DOHH2 (cell line): ENCODE results near the gene TEKT3.

Experiments
- H3F3A ChIP-seq: fragments of 200-600 bp; sonication (generic), shearing (Covaris generic); 2 replicates; pipeline ENCODE4 v1.6.0; 2016; ENCODE audit warnings: antibody characterized with exemption, mild to moderate bottlenecking; ENCODE audit not compliant: control insufficient read depth, insufficient read depth
- H3K27ac ChIP-seq: fragments of 200-600 bp; sonication (generic); 2 replicates; pipeline ENCODE4 v1.5.1; 2014; ENCODE audit warnings: low read depth, mild to moderate bottlenecking, low read length, moderate library complexity
- H3K27me3 ChIP-seq: fragments of 200-600 bp; sonication (generic); 2 replicates; pipeline ENCODE4 v1.6.1; 2014; ENCODE audit warnings: mild to moderate bottlenecking, low read length, mixed read lengths; ENCODE audit not compliant: control insufficient read depth
- H3K36me3 ChIP-seq: fragments of 200-600 bp; sonication (generic); 2 replicates; pipeline ENCODE4 v1.6.1; 2014; ENCODE audit warnings: mild to moderate bottlenecking, low read length, moderate library complexity, mixed read lengths; ENCODE audit not compliant: control insufficient read depth
- H3K4me1 ChIP-seq: fragments of 200-600 bp; sonication (generic); 2 replicates; pipeline ENCODE4 v1.6.1; 2014; ENCODE audit warnings: mild to moderate bottlenecking, low read length, mixed read lengths; ENCODE audit not compliant: control insufficient read depth
- H3K4me2 ChIP-seq: fragments of 200-600 bp; sonication (generic); 2 replicates; pipeline ENCODE4 v1.6.0; 2014; ENCODE audit warnings: mild to moderate bottlenecking, low read length, moderate library complexity
- H3K4me3 ChIP-seq: fragments of 200-600 bp; sonication (generic); 2 replicates; pipeline ENCODE4 v1.5.1; 2014; ENCODE audit warnings: mild to moderate bottlenecking, low read length, mixed read lengths
- H3K79me2 ChIP-seq: fragments of 200-600 bp; sonication (generic); 2 replicates; pipeline ENCODE4 v1.6.1; 2014; ENCODE audit warnings: mild to moderate bottlenecking, low read length, mixed read lengths; ENCODE audit not compliant: control insufficient read depth
- H3K9me2 ChIP-seq: fragments of 200-600 bp; sonication (generic); replicated peaks from 2 replicates; pipeline ENCODE4 v1.6.1; 2014; ENCODE audit warnings: mild to moderate bottlenecking, low read length, mixed read lengths; ENCODE audit not compliant: control insufficient read depth
- H3K9me3 ChIP-seq: fragments of 200-600 bp; sonication (generic); 2 replicates; pipeline ENCODE4 v1.6.1; 2014; ENCODE audit warnings: antibody characterized with exemption, low read length, mixed read lengths; ENCODE audit not compliant: control insufficient read depth, insufficient read depth
- H4K20me1 ChIP-seq: fragments of 200-600 bp; sonication (generic); 2 replicates; pipeline ENCODE4 v1.6.0; 2014; ENCODE audit warnings: low read depth, mild to moderate bottlenecking, antibody characterized with exemption, low read length, moderate library complexity; ENCODE audit not compliant: control insufficient read depth, insufficient read depth
- CTCF ChIP-seq: fragments of 200-600 bp; sonication (generic); IDR thresholded peaks from one replicate; pipeline ENCODE4 v1.5.1; 2014; ENCODE audit warnings: antibody characterized with exemption, mild to moderate bottlenecking, low read depth, low read length; ENCODE audit not compliant: poor library complexity, severe bottlenecking
- EZH2phosphoT487 ChIP-seq: fragments of 200-600 bp; sonication (generic); IDR thresholded peaks from 2 replicates; pipeline ENCODE4 v1.6.1; 2017; ENCODE audit warnings: borderline replicate concordance, mild to moderate bottlenecking, antibody characterized with exemption, low read length, moderate library complexity, mixed read lengths

TEKT3 gene

GRCh38 chr17:15342460-15342859, 1.1 kb upstream of the TEKT3 start:
- Histone ChIP-seq H3K79me2 (no peaks in the 10 kb centered on the region), H3K4me3 (no peak overlapping the region), H3F3A (no peaks in the 10 kb centered on the region), H3K4me2 (no peak overlapping the region), H3K36me3 (no peaks in the 10 kb centered on the region), H4K20me1 (no peaks in the 10 kb centered on the region), H3K9me2 (no peaks in the 10 kb centered on the region), H3K9me3 (no peaks in the 10 kb centered on the region), H3K27ac (no peak overlapping the region), H3K27me3 (no peaks in the 10 kb centered on the region), H3K4me1 (no peaks in the 10 kb centered on the region)
- TF ChIP-seq EZH2phosphoT487 (no peak), CTCF (no peak)

GRCh38 chr17:15341966-15342365, 569 bp upstream of the TEKT3 start:
- H3K4me1 ChIP-seq: no peaks in the 10 kb centered on the region
- TF ChIP-seq CTCF (no peak), EZH2phosphoT487 (no peak)
- no peak overlapping the region for H3K4me2 ChIP-seq
- H3K27ac ChIP-seq: no peak overlapping the region
- H3K36me3 ChIP-seq: no peaks in the 10 kb centered on the region
- H3K9me2 ChIP-seq: no peaks in the 10 kb centered on the region
- H4K20me1 ChIP-seq: no peaks in the 10 kb centered on the region
- H3K4me3 ChIP-seq: no peak overlapping the region
- H3K27me3 ChIP-seq: no peaks in the 10 kb centered on the region
- H3F3A ChIP-seq: no peaks in the 10 kb centered on the region
- H3K9me3 ChIP-seq: no peaks in the 10 kb centered on the region
- H3K79me2 ChIP-seq: no peaks in the 10 kb centered on the region

GRCh38 chr17:15340966-15341365, 431 bp downstream of the TEKT3 start:
- Histone ChIP-seq H3K27ac (no peak overlapping the region), H3K4me3 (no peak overlapping the region), H3K79me2 (no peaks in the 10 kb centered on the region), H3K9me2 (no peaks in the 10 kb centered on the region), H3K27me3 (no peaks in the 10 kb centered on the region), H3K4me2 (no peak overlapping the region), H3K4me1 (no peaks in the 10 kb centered on the region), H3K9me3 (no peaks in the 10 kb centered on the region), H3F3A (no peaks in the 10 kb centered on the region), H3K36me3 (no peaks in the 10 kb centered on the region), H4K20me1 (no peaks in the 10 kb centered on the region)
- no peak for TF ChIP-seq EZH2phosphoT487

GRCh38 chr17:15335446-15335845, 6.0 kb downstream of the TEKT3 start:
- no peaks in the 10 kb centered on the region for H3K36me3 ChIP-seq
- H4K20me1 ChIP-seq: no peaks in the 10 kb centered on the region
- no peaks in the 10 kb centered on the region for H3K9me2 ChIP-seq
- no peaks in the 10 kb centered on the region for H3K9me3 ChIP-seq
- no peaks in the 10 kb centered on the region for H3K4me1 ChIP-seq
- TF ChIP-seq EZH2phosphoT487 (no peak), CTCF (no peak)
- no peaks in the 10 kb centered on the region for H3F3A ChIP-seq
- H3K4me2 ChIP-seq: no peak overlapping the region
- no peak overlapping the region for H3K27ac ChIP-seq
- no peaks in the 10 kb centered on the region for H3K27me3 ChIP-seq
- H3K4me3 ChIP-seq: no peak overlapping the region
- no peaks in the 10 kb centered on the region for H3K79me2 ChIP-seq
